Astrocyte of the hippocampus (primary cell): ENCODE results near the gene ZBTB21.
"Not testable (repeated sequence)": the region's sequence is repeated elsewhere in the genome, so short reads cannot be mapped to it uniquely, and the experiment has no call there.

Experiments used
- DNase-seq: peaks from one replicate; pipeline ENCODE4 v3.0.0; 2011; ENCODE audit warnings: low read depth, low spot score

ZBTB21 gene

GRCh38 chr21:42019101-42019605 lies 9.0 kb upstream of the ZBTB21 start:
- DNase-seq: no peak

GRCh38 chr21:42017022-42017421 lies 6.9 kb upstream of the ZBTB21 start:
- DNase-seq: no peak

- no peak for DNase-seq
Measured at GRCh38 chr21:42016364-42016985, 6.3 kb upstream of the ZBTB21 start.

GRCh38 chr21:42013931-42014330 lies 3.8 kb upstream of the ZBTB21 start:
- DNase-seq: no peak

GRCh38 chr21:42013376-42013775 lies 3.2 kb upstream of the ZBTB21 start:
- no peak for DNase-seq

GRCh38 chr21:42012763-42013329 lies 2.7 kb upstream of the ZBTB21 start:
- DNase-seq: no peak

- no peak for DNase-seq
Measured at GRCh38 chr21:42012344-42012743, 2.2 kb upstream of the ZBTB21 start.

GRCh38 chr21:42010507-42011495 lies 641 bp upstream of the ZBTB21 start:
- DNase-seq: no peak

GRCh38 chr21:42009018-42009830 lies 936 bp downstream of the ZBTB21 start:
- peak; percentile 74 for DNase-seq

GRCh38 chr21:42007356-42007940 lies 2.7 kb downstream of the ZBTB21 start:
- no peak for DNase-seq

GRCh38 chr21:42006765-42007164 lies 3.4 kb downstream of the ZBTB21 start:
- no peak for DNase-seq

- no peak for DNase-seq
Measured at GRCh38 chr21:42004406-42005199, 5.6 kb downstream of the ZBTB21 start.

GRCh38 chr21:42003051-42003461 lies 7.1 kb downstream of the ZBTB21 start:
- DNase-seq: no peak

- peak; percentile 81 for DNase-seq
Measured at GRCh38 chr21:42002421-42002958, 7.7 kb downstream of the ZBTB21 start.

GRCh38 chr21:42001781-42002180 lies 8.4 kb downstream of the ZBTB21 start:
- DNase-seq: no peak

- no peak for DNase-seq
Measured at GRCh38 chr21:42000908-42001307, 9.3 kb downstream of the ZBTB21 start.

GRCh38 chr21:41997657-41998056 lies 12.5 kb downstream of the ZBTB21 start:
- DNase-seq: no peak

- no peak for DNase-seq
Measured at GRCh38 chr21:41995577-41995976, 14.6 kb downstream of the ZBTB21 start.

GRCh38 chr21:41994613-41995012 lies 15.5 kb downstream of the ZBTB21 start:
- DNase-seq: not testable (repeated sequence)

GRCh38 chr21:41993744-41994143 lies 16.4 kb downstream of the ZBTB21 start:
- DNase-seq: peak; percentile 43
